GM23248 (cell line): ENCODE results near the gene L3MBTL4. TPM values are rescaled to one million over a fixed set of nuclear protein-coding genes. Genes with fewer than 3 reads are reported as not detected.

Experiments used
- DNase-seq: peaks from one replicate; pipeline ENCODE4 v3.0.0-alpha.2; 2015
- H2AFZ ChIP-seq: fragments of 200-600 bp; sonication (generic); 2 replicates; pipeline ENCODE4 v1.6.1; 2016; ENCODE audit warnings: antibody characterized with exemption
- H3F3A ChIP-seq: fragments of 200-600 bp; sonication (generic); 2 replicates; pipeline ENCODE4 v1.6.1; 2016; ENCODE audit warnings: mild to moderate bottlenecking, antibody characterized with exemption, mixed run types; ENCODE audit not compliant: insufficient read depth
- H3K27ac ChIP-seq: fragments of 200-600 bp; sonication (generic); 2 replicates; pipeline ENCODE4 v1.5.1; 2016; ENCODE audit warnings: mild to moderate bottlenecking
- H3K27me3 ChIP-seq: fragments of 200-600 bp; sonication (generic); replicated peaks from 2 replicates; pipeline ENCODE4 v1.6.1; 2016; ENCODE audit warnings: mild to moderate bottlenecking; ENCODE audit not compliant: insufficient read depth
- H3K36me3 ChIP-seq: fragments of 200-600 bp; sonication (generic); 2 replicates; pipeline ENCODE4 v1.6.1; 2016; ENCODE audit warnings: low read depth, mild to moderate bottlenecking
- H3K4me1 ChIP-seq: fragments of 200-600 bp; sonication (generic); 2 replicates; pipeline ENCODE4 v1.6.1; 2016; ENCODE audit warnings: mild to moderate bottlenecking; ENCODE audit not compliant: insufficient read depth
- H3K4me2 ChIP-seq: fragments of 200-600 bp; sonication (generic); one replicate; pipeline ENCODE4 v1.6.1; 2016; ENCODE audit warnings: mild to moderate bottlenecking; ENCODE audit not compliant: unreplicated experiment
- H3K4me3 ChIP-seq: fragments of 200-600 bp; sonication (generic); 2 replicates; pipeline ENCODE4 v1.5.1; 2016; ENCODE audit warnings: mild to moderate bottlenecking
- H3K79me2 ChIP-seq: fragments of 200-600 bp; sonication (generic); 2 replicates; pipeline ENCODE4 v1.6.1; 2016; ENCODE audit warnings: mild to moderate bottlenecking; ENCODE audit not compliant: insufficient read depth
- H3K9ac ChIP-seq: fragments of 200-600 bp; sonication (generic); 2 replicates; pipeline ENCODE4 v1.6.1; 2016; ENCODE audit warnings: mild to moderate bottlenecking
- H3K9me2 ChIP-seq: fragments of 200-600 bp; sonication (generic); 2 replicates; pipeline ENCODE4 v1.6.1; 2016; ENCODE audit warnings: mixed run types, mild to moderate bottlenecking, moderate library complexity; ENCODE audit not compliant: insufficient read depth
- H3K9me3 ChIP-seq: fragments of 200-600 bp; sonication (generic); one replicate; pipeline ENCODE4 v1.6.1; 2017; ENCODE audit warnings: low read depth
- H4K20me1 ChIP-seq: fragments of 200-600 bp; sonication (generic); 2 replicates; pipeline ENCODE4 v1.6.0; 2016; ENCODE audit not compliant: insufficient read depth
- EZH2 ChIP-seq: fragments of 200-600 bp; sonication (generic); IDR thresholded peaks from 2 replicates; pipeline ENCODE4 v1.6.1; 2018; ENCODE audit warnings: antibody characterized with exemption, mild to moderate bottlenecking; ENCODE audit not compliant: insufficient read depth, poor library complexity, severe bottlenecking
- EZH2phosphoT487 ChIP-seq: fragments of 200-600 bp; sonication (generic); IDR thresholded peaks from 2 replicates; pipeline ENCODE4 v1.6.1; 2018; ENCODE audit warnings: antibody characterized with exemption, moderate library complexity, mild to moderate bottlenecking, low read depth; ENCODE audit not compliant: insufficient read depth
- WGBS, 2 experiments: methylation state at CpG; one replicate each; pipeline ENCODE4 v1.1.6; 2015 to 2017; ENCODE audit warnings: low lambda C conversion rate in 2 of 2, low coverage in 1 of 2; ENCODE audit errors: missing lambda C conversion rate in 2 of 2; 5-methylcytosine and 5-hydroxymethylcytosine counted together
- in situ Hi-C: fragments of 300-500 bp; cut with MboI; formaldehyde crosslinking; loops from 2 replicates; pipeline ENCODE4 v1.15.0; 2020
- polyA plus RNA-seq: library from polyadenylated mRNA; unstranded; fragments of >200 nt; fragmentation: Nextera tagmentation; extraction: Ambion mirVana; gene quantifications from 2 replicates; pipeline ENCODE4 v1.2.1, GENCODE V29; 2016
- total RNA-seq: library from RNA; depleted of rRNA; stranded (reverse); fragments of >200 nt; shearing (Covaris generic); gene quantifications from 2 replicates; pipeline ENCODE4 v1.2.3, GENCODE V29; 2014

Gene L3MBTL4
- total and polyA plus RNA-seq, 2 experiments from 2014 or later = not detected

DNA sequence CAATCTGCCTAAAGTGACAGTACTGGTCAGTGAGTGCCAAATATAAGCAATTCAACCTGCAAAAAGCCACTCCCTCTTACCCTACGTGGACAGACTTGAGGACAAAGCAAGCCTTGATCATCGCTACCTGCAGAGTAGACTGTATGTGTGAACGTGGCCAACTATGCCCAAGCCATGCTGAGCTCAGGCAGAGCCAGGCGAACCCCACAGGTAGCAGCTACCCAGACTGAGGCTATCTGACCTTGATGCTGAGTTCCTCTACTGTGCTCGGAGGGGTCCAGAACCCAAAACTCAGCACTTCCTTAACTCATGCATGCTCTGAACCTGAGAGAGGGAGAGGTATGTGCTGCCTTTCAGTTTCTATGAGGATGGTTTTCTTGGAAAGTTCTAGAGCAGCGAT lies 455.9 kb downstream of the L3MBTL4 start:
- no peaks in the 10 kb centered on the region for H3K4me1 ChIP-seq
- no peaks in the 10 kb centered on the region for H3K36me3 ChIP-seq
- no peaks in the 10 kb centered on the region for H3K79me2 ChIP-seq
- WGBS, 2 experiments = 55 to 71% methylated on average over 6 of the region's 6 CpGs
- no peak overlapping the region for H3K4me2 ChIP-seq
- in situ Hi-C loops = no loop called here
- H3K4me3 ChIP-seq = no peak overlapping the region
- H4K20me1 ChIP-seq = no peaks in the 10 kb centered on the region
- H2AFZ ChIP-seq = no peak overlapping the region
- no peaks in the 10 kb centered on the region for H3K9me2 ChIP-seq
- H3K27me3 ChIP-seq = no peaks in the 10 kb centered on the region; the same call in 1 of the 2 replicates
- H3K9me3 ChIP-seq = no peaks in the 10 kb centered on the region
- no peak overlapping the region for H3K9ac ChIP-seq
- no peaks in the 10 kb centered on the region for H3F3A ChIP-seq
- no peak for DNase-seq
- TF ChIP-seq EZH2phosphoT487 = no peak
- no peak overlapping the region for H3K27ac ChIP-seq

DNA sequence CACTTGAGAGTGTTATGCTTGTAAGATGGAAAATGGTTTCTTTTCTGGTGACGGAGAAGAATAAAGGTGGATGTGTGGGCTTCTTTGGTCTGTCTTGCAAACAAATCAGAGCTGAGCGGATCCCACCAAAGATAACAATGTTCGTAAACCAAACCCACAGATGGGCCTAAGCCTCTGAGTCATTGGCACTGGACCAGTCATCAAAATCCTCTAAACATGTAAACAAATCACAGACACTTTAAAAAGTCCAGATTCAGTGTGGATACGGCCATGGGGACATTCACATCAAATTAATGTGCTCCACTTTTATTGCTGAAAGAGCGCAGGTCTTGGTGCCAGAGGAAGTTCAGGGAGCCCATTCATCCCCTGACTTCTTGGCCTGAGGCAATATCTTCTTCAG lies 458.9 kb downstream of the L3MBTL4 start:
- in situ Hi-C loops = no loop called here
- TF ChIP-seq EZH2phosphoT487 (no peak), EZH2 (no peak)
- Histone ChIP-seq H4K20me1 (no peaks in the 10 kb centered on the region), H3K4me2 (no peak overlapping the region), H3K9ac (no peak overlapping the region), H3K79me2 (no peaks in the 10 kb centered on the region), H3K4me1 (no peaks in the 10 kb centered on the region), H3K27ac (no peak overlapping the region), H3K9me2 (no peaks in the 10 kb centered on the region), H3K9me3 (no peaks in the 10 kb centered on the region), H3K4me3 (no peak overlapping the region), H3K27me3 (no peaks in the 10 kb centered on the region; the same call in 1 of the 2 replicates), H3F3A (no peaks in the 10 kb centered on the region), H2AFZ (no peak overlapping the region), H3K36me3 (no peaks in the 10 kb centered on the region)
- WGBS, 2 experiments = 63 to 66% methylated on average over 5 of the region's 5 CpGs
- no peak for DNase-seq

DNA sequence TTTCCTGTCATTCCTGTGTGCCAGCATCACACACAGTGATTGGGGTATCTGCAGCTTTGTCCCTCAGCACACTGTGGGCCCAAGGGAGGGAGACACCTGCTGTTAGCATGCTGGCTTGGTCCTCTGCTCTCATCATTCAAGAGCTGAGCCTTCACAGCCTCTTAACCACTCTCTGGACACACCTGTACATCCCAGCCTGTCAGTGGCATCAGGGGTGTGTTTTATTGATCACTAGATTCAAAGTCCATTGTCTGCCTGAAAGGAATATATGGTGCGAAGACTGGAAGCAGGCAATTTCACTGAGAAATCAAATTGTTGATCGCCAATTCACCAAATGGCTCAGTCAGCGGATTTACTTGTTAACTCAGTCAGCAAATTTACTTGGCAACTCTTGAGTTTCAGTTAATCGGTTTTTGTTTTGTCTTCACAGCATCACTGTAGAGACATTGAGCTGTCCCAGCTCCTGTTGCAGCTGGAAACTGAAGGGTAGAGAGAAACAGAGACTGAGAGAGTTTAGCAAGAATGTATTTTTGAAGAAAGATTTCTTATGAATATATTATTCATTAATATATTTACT lies 463.1 kb downstream of the L3MBTL4 start:
- Histone ChIP-seq H3K4me3 (no peak overlapping the region), H3K79me2 (no peaks in the 10 kb centered on the region), H3K27ac (no peak overlapping the region), H3K9me2 (no peaks in the 10 kb centered on the region), H4K20me1 (no peaks in the 10 kb centered on the region), H3K27me3 (no peaks in the 10 kb centered on the region), H2AFZ (no peak overlapping the region), H3F3A (no peaks in the 10 kb centered on the region), H3K4me1 (no peaks in the 10 kb centered on the region), H3K9me3 (no peaks in the 10 kb centered on the region), H3K36me3 (no peaks in the 10 kb centered on the region), H3K9ac (no peak overlapping the region), H3K4me2 (no peak overlapping the region)
- no peak for DNase-seq
- TF ChIP-seq EZH2phosphoT487 (no peak), EZH2 (no peak)
- in situ Hi-C loops = no loop called here
- 64 to 66% methylated on average over 4 of the region's 4 CpGs for WGBS, 2 experiments

DNA sequence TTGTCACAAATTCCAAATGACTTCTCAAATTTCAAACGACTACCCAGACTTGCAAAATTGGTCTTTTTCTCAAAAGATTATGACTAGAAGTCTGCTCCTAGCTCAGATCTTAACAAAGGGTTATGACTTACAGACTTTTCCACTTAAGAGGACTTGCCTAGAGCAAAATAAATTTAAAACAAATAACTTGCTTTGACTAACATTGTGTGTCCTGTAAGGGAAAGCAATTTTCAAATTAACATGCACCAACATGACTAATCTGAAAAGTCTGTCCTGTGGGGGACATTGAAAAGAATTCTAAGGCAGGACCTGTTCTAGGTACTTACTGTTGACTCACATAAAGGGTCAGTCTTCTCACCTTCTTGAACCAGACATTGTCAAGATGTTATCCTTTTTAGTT lies 465.9 kb downstream of the L3MBTL4 start:
- Histone ChIP-seq H3K27me3 (no peaks in the 10 kb centered on the region), H3K9ac (no peak overlapping the region), H3K4me3 (no peak overlapping the region), H3K79me2 (no peaks in the 10 kb centered on the region), H3K9me3 (no peaks in the 10 kb centered on the region), H4K20me1 (no peaks in the 10 kb centered on the region), H3K36me3 (no peaks in the 10 kb centered on the region), H3F3A (no peaks in the 10 kb centered on the region), H3K9me2 (no peaks in the 10 kb centered on the region), H3K27ac (no peak overlapping the region), H3K4me1 (no peaks in the 10 kb centered on the region), H3K4me2 (no peak overlapping the region), H2AFZ (no peak overlapping the region)
- in situ Hi-C loops = no loop called here
- 0 to 4% methylated on average over 1 of the region's 1 CpG for WGBS, 2 experiments
- no peak for DNase-seq
- TF ChIP-seq EZH2 (no peak), EZH2phosphoT487 (no peak)

DNA sequence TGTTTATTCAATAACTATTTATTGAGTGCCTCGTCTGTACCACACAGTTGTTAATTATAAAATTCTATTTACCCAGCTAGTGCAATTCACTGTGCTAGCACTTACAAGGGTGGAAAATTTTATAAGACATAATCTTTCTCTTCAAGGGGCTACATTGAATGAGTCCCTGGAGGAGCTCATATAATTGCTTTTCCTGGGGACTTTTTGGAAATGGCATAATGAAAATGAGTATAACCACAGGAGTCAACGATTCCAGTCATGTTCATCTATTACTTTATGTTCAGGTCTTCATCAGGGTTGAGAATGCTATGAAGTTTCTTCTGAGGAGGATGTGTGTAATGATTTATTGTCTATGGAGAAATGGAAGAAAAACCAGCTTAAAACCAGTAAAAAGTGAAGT lies 466.5 kb downstream of the L3MBTL4 start:
- Histone ChIP-seq H2AFZ (no peak overlapping the region), H3F3A (no peaks in the 10 kb centered on the region), H3K27ac (no peak overlapping the region), H3K9me3 (no peaks in the 10 kb centered on the region), H3K36me3 (no peaks in the 10 kb centered on the region), H3K4me1 (no peaks in the 10 kb centered on the region), H3K4me3 (no peak overlapping the region), H3K27me3 (no peaks in the 10 kb centered on the region), H3K9me2 (no peaks in the 10 kb centered on the region), H3K4me2 (no peak overlapping the region), H3K9ac (no peak overlapping the region), H3K79me2 (no peaks in the 10 kb centered on the region), H4K20me1 (no peaks in the 10 kb centered on the region)
- no peak for DNase-seq
- 23 to 31% methylated on average over 2 of the region's 2 CpGs for WGBS, 2 experiments
- TF ChIP-seq EZH2 (no peak), EZH2phosphoT487 (no peak)
- in situ Hi-C loops = no loop called here
